ENCODE data around the gene POLE. TPM values are rescaled to one million over a fixed set of nuclear protein-coding genes. Genes with fewer than 3 reads are reported as not detected.

The POLE gene
- total RNA-seq, 3 donors from 2014 or later: 36.5 to 51.5 (median 43.5) TPM

GRCh38 chr12:132711080-132711843 is 24.1 kb upstream of the POLE start:
- intact Hi-C loops (cut with DNase I; ENCODE audit: low total_unique reads): no loop called here

DNA sequence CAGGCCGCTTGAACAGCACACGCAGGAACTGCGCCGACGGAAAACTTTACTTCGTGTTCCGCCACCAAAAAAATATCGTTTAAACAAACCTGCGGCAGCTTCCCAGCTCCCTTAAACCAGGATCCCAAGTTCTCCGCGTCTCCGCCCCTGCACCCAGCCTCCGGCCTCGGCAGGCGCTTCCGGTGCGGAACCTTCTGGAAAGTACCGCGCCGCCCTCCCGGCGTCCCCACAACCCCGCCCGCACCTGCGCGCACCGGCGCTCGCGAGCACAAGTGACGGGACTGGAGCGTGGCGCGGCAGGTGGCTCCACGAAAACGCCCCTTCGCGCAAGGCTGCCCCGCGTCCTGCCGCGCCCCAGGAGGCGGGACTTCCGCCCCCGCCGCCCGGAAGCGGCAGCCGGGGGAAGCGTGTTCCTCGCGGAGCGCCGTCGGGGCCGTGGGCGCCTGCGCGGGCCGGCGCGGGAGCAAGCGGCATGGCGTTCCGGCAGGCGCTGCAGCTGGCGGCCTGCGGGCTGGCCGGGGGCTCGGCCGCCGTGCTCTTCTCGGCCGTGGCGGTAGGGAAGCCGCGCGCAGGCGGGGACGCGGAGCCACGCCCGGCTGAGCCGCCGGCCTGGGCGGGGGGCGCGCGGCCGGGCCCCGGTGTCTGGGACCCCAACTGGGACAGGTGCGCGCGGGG is 23.4 kb upstream of the POLE start, which contains the start of gene PGAM5:
Gene PGAM5, plus strand, starts transcription at position 438 of the 675 bp plus-strand sequence. Its CDS starts 35 bp downstream, at position 473.
- intact Hi-C loops (cut with DNase I; ENCODE audit: low total_unique reads): no loop called here
- Histone ChIP-seq H3K36me3 (no peaks in the 10 kb centered on the region), H3K27ac (peak within 1 kb of the TSS; percentile 71), H3K4me3 (peak within 1 kb of the TSS; percentile 91 to 98 (median 94)), H3K9me3 (no peaks in the 10 kb centered on the region), H3K4me1 (peaks cover 7 to 13% of the 10 kb centered on the region in 2 donors), H3K27me3 (no peaks in the 10 kb centered on the region)
- DNase-seq (ENCODE audit: low spot score in 2 of 2): peak; percentile 78 to 80
- TF ChIP-seq POLR2AphosphoS5 (IDR thresholded peaks at IDR 0.05) (peak; percentile 46 to 69 (median 61)), POLR2A (IDR thresholded peaks at IDR 0.05) (no peak)
- TF ChIP-seq, protein P1, sequence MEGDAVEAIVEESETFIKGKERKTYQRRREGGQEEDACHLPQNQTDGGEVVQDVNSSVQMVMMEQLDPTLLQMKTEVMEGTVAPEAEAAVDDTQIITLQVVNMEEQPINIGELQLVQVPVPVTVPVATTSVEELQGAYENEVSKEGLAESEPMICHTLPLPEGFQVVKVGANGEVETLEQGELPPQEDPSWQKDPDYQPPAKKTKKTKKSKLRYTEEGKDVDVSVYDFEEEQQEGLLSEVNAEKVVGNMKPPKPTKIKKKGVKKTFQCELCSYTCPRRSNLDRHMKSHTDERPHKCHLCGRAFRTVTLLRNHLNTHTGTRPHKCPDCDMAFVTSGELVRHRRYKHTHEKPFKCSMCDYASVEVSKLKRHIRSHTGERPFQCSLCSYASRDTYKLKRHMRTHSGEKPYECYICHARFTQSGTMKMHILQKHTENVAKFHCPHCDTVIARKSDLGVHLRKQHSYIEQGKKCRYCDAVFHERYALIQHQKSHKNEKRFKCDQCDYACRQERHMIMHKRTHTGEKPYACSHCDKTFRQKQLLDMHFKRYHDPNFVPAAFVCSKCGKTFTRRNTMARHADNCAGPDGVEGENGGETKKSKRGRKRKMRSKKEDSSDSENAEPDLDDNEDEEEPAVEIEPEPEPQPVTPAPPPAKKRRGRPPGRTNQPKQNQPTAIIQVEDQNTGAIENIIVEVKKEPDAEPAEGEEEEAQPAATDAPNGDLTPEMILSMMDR (IDR thresholded peaks at IDR 0.05): no peak

More at GRCh38 chr12:132711080-132711843, 24.1 kb upstream of the POLE start:
- peak overlapping the region; percentile 91 to 98 (median 94) for H3K4me3 ChIP-seq
- H3K27me3 ChIP-seq: no peaks in the 10 kb centered on the region
- H3K27ac ChIP-seq: peak overlapping the region; percentile 71
- H3K36me3 ChIP-seq: no peaks in the 10 kb centered on the region
- no peaks in the 10 kb centered on the region for H3K9me3 ChIP-seq
- DNase-seq (ENCODE audit: low spot score in 2 of 2): no peak
- TF ChIP-seq POLR2AphosphoS5 (IDR thresholded peaks at IDR 0.05) (no peak), POLR2A (IDR thresholded peaks at IDR 0.05) (no peak)
- TF ChIP-seq, protein P1 (IDR thresholded peaks at IDR 0.05): no peak
- H3K4me1 ChIP-seq: peaks cover 7 to 13% of the 10 kb centered on the region in 2 donors

GRCh38 chr12:132710043-132710404 is 22.9 kb upstream of the POLE start:
- Histone ChIP-seq H3K9me3 (no peaks in the 10 kb centered on the region), H3K27ac (peak overlapping the region; percentile 71), H3K4me3 (peak overlapping the region; percentile 91 to 98 (median 94)), H3K4me1 (peaks cover 7 to 13% of the 10 kb centered on the region in 2 donors), H3K27me3 (no peaks in the 10 kb centered on the region), H3K36me3 (no peaks in the 10 kb centered on the region)
- DNase-seq (ENCODE audit: low spot score in 2 of 2): no peak
- no peak for TF ChIP-seq POLR2AphosphoS5 (IDR thresholded peaks at IDR 0.05)
- TF ChIP-seq POLR2A (IDR thresholded peaks at IDR 0.05): no peak
- TF ChIP-seq, protein P1 (IDR thresholded peaks at IDR 0.05): no peak
- intact Hi-C loops (cut with DNase I; ENCODE audit: low total_unique reads): no loop called here

GRCh38 chr12:132708150-132708549 is 21.0 kb upstream of the POLE start:
- DNase-seq (ENCODE audit: low spot score in 2 of 2): no peak
- Histone ChIP-seq H3K4me1 (peaks cover 7 to 13% of the 10 kb centered on the region in 2 donors), H3K4me3 (no peak overlapping the region), H3K27ac (no peak overlapping the region), H3K36me3 (no peaks in the 10 kb centered on the region), H3K9me3 (no peaks in the 10 kb centered on the region), H3K27me3 (no peaks in the 10 kb centered on the region)
- intact Hi-C loops (cut with DNase I; ENCODE audit: low total_unique reads): no loop called here
- TF ChIP-seq, protein P1 (IDR thresholded peaks at IDR 0.05): no peak
- TF ChIP-seq POLR2A (IDR thresholded peaks at IDR 0.05) (no peak), POLR2AphosphoS5 (IDR thresholded peaks at IDR 0.05) (no peak)

- intact Hi-C loops (cut with DNase I; ENCODE audit: low total_unique reads): no loop called here
- no peak overlapping the region for H3K27ac ChIP-seq
- H3K36me3 ChIP-seq: no peaks in the 10 kb centered on the region
- TF ChIP-seq, protein P1 (IDR thresholded peaks at IDR 0.05): no peak
- TF ChIP-seq POLR2A (IDR thresholded peaks at IDR 0.05): no peak
- no peak for TF ChIP-seq POLR2AphosphoS5 (IDR thresholded peaks at IDR 0.05)
- peaks cover 7 to 13% of the 10 kb centered on the region in 2 donors for H3K4me1 ChIP-seq
- H3K4me3 ChIP-seq: no peak overlapping the region
- H3K9me3 ChIP-seq: no peaks in the 10 kb centered on the region
- no peaks in the 10 kb centered on the region for H3K27me3 ChIP-seq
- no peak for DNase-seq (ENCODE audit: low spot score in 2 of 2)
Measured at GRCh38 chr12:132707241-132707640, 20.1 kb upstream of the POLE start.

All from breast epithelium (tissue), 4 donors.